Measurements from ENCODE around the gene CDH23.

CDH23 gene

GRCh38 chr10:71466330-71466729, 69.6 kb downstream of the CDH23 start:
- no peak for DNase-seq (ENCODE audit: low read depth, low spot score)

- DNase-seq (ENCODE audit: low read depth, low spot score) = no peak
These were observed 70.4 kb downstream of the CDH23 start for GRCh38 chr10:71467161-71467560.

- no peak for DNase-seq (ENCODE audit: low read depth, low spot score)
These were observed 71.0 kb downstream of the CDH23 start for GRCh38 chr10:71467569-71468362.

GRCh38 chr10:71468363-71469094, 71.8 kb downstream of the CDH23 start:
- DNase-seq (ENCODE audit: low read depth, low spot score) = no peak

- DNase-seq (ENCODE audit: low read depth, low spot score) = no peak
These were observed 74.3 kb downstream of the CDH23 start for GRCh38 chr10:71471006-71471405.

GRCh38 chr10:71471957-71472365, 75.2 kb downstream of the CDH23 start:
- no peak for DNase-seq (ENCODE audit: low read depth, low spot score)

- DNase-seq (ENCODE audit: low read depth, low spot score) = no peak
These were observed 75.7 kb downstream of the CDH23 start for GRCh38 chr10:71472466-71472865.

GRCh38 chr10:71472912-71473311, 76.2 kb downstream of the CDH23 start:
- DNase-seq (ENCODE audit: low read depth, low spot score) = no peak

GRCh38 chr10:71473671-71474599, 77.2 kb downstream of the CDH23 start:
- no peak for DNase-seq (ENCODE audit: low read depth, low spot score)

- no peak for DNase-seq (ENCODE audit: low read depth, low spot score)
These were observed 78.1 kb downstream of the CDH23 start for GRCh38 chr10:71474702-71475242.

GRCh38 chr10:71475243-71475871, 78.6 kb downstream of the CDH23 start:
- no peak for DNase-seq (ENCODE audit: low read depth, low spot score)

- no peak for DNase-seq (ENCODE audit: low read depth, low spot score)
These were observed 79.7 kb downstream of the CDH23 start for GRCh38 chr10:71476228-71477011.

- DNase-seq (ENCODE audit: low read depth, low spot score) = no peak
These were observed 81.5 kb downstream of the CDH23 start for GRCh38 chr10:71478173-71478572.

GRCh38 chr10:71478813-71479365, 82.2 kb downstream of the CDH23 start:
- DNase-seq (ENCODE audit: low read depth, low spot score) = no peak

GRCh38 chr10:71479831-71480230, 83.1 kb downstream of the CDH23 start:
- no peak for DNase-seq (ENCODE audit: low read depth, low spot score)

- no peak for DNase-seq (ENCODE audit: low read depth, low spot score)
These were observed 83.9 kb downstream of the CDH23 start for GRCh38 chr10:71480662-71481061.

GRCh38 chr10:71481746-71482410, 85.2 kb downstream of the CDH23 start:
- no peak for DNase-seq (ENCODE audit: low read depth, low spot score)

- DNase-seq (ENCODE audit: low read depth, low spot score) = no peak
These were observed 85.9 kb downstream of the CDH23 start for GRCh38 chr10:71482620-71483019.

GRCh38 chr10:71483135-71483534, 86.4 kb downstream of the CDH23 start:
- DNase-seq (ENCODE audit: low read depth, low spot score) = no peak

Data from activated CD4-positive, CD25-positive, alpha-beta regulatory T cell treated with anti-CD3 and anti-CD28 coated beads, Interleukin-2, amount 50 U/mL, for 16 hours (primary cell).